GM23248 (cell line): Measurements from ENCODE around the gene AGTRAP.

Experiments used
- EZH2 ChIP-seq: fragments of 200-600 bp; sonication (generic); IDR thresholded peaks from 2 replicates; pipeline ENCODE4 v1.6.1; 2018; ENCODE audit warnings: antibody characterized with exemption, mild to moderate bottlenecking; ENCODE audit not compliant: insufficient read depth, poor library complexity, severe bottlenecking
- EZH2phosphoT487 ChIP-seq: fragments of 200-600 bp; sonication (generic); IDR thresholded peaks from 2 replicates; pipeline ENCODE4 v1.6.1; 2018; ENCODE audit warnings: antibody characterized with exemption, moderate library complexity, mild to moderate bottlenecking, low read depth; ENCODE audit not compliant: insufficient read depth

- TF ChIP-seq EZH2: no peak
- no peak for TF ChIP-seq EZH2phosphoT487
These were observed 30.3 kb upstream of the AGTRAP start for GRCh38 chr1:11705596-11705995.
